Esophagus (tissue), 2 donors: ENCODE data around the gene TRAPPC3. TPM values are rescaled to one million over a fixed set of nuclear protein-coding genes. Genes with fewer than 3 reads are reported as not detected.
A peak's percentile ranks its signal among the peaks of the same experiment; 100 is the strongest.
"Not testable (repeated sequence)": the region's sequence is repeated elsewhere in the genome, so short reads cannot be mapped to it uniquely, and the experiment has no call there.

Experiments used
- H3K27ac ChIP-seq, 2 donors: one replicate each; pipeline ENCODE4 v1.5.1; 2013; ENCODE audit warnings: low read depth in 2 of 2, mild to moderate bottlenecking in 2 of 2, inconsistent platforms in 1 of 2, low read length in 1 of 2, moderate library complexity in 1 of 2
- H3K27me3 ChIP-seq, 2 donors: one replicate each; pipeline ENCODE4 v1.6.1; 2013; ENCODE audit warnings: low read length in 2 of 2, control low read depth in 1 of 2, mild to moderate bottlenecking in 1 of 2; ENCODE audit not compliant: insufficient read depth in 2 of 2, control insufficient read depth in 1 of 2
- H3K36me3 ChIP-seq, 2 donors: one replicate each; pipeline ENCODE4 v1.6.1; 2013; ENCODE audit warnings: low read length in 1 of 2; ENCODE audit not compliant: control insufficient read depth in 2 of 2, insufficient read depth in 2 of 2
- H3K4me1 ChIP-seq, 2 donors: one replicate each; pipeline ENCODE4 v1.6.1; 2013; ENCODE audit warnings: low read length in 1 of 2; ENCODE audit not compliant: control insufficient read depth in 2 of 2, insufficient read depth in 2 of 2
- H3K4me3 ChIP-seq, 2 donors: one replicate each; pipeline ENCODE4 v1.5.1; 2013; ENCODE audit warnings: low read length in 2 of 2, mild to moderate bottlenecking in 2 of 2, low read depth in 1 of 2, moderate library complexity in 1 of 2
- H3K9me3 ChIP-seq, 2 donors: one replicate each; pipeline ENCODE4 v1.6.1; 2013; ENCODE audit warnings: mild to moderate bottlenecking in 2 of 2, low read depth in 1 of 2, low read length in 1 of 2, moderate library complexity in 1 of 2; ENCODE audit not compliant: control insufficient read depth in 2 of 2, insufficient read depth in 1 of 2
- WGBS, 2 donors: extraction: QIAGEN DNeasy Blood & Tissue Kit; methylation state at CpG; one replicate each; pipeline ENCODE4 v1.1.7; 2013; 5-methylcytosine and 5-hydroxymethylcytosine counted together
- polyA plus RNA-seq, 2 donors: library from polyadenylated mRNA; stranded (reverse); fragments of 200-250 nt; gene quantifications; one replicate each; pipeline ENCODE4 v1.2.3, GENCODE V29; 2013
- donor health status: healthy with polysubstance abuse.
- donor health status: Bipolar disorder and iron deficiency.

Gene TRAPPC3
- polyA plus RNA-seq, result 10 to 100 TPM; 38.2 to 77.1 TPM

DNA sequence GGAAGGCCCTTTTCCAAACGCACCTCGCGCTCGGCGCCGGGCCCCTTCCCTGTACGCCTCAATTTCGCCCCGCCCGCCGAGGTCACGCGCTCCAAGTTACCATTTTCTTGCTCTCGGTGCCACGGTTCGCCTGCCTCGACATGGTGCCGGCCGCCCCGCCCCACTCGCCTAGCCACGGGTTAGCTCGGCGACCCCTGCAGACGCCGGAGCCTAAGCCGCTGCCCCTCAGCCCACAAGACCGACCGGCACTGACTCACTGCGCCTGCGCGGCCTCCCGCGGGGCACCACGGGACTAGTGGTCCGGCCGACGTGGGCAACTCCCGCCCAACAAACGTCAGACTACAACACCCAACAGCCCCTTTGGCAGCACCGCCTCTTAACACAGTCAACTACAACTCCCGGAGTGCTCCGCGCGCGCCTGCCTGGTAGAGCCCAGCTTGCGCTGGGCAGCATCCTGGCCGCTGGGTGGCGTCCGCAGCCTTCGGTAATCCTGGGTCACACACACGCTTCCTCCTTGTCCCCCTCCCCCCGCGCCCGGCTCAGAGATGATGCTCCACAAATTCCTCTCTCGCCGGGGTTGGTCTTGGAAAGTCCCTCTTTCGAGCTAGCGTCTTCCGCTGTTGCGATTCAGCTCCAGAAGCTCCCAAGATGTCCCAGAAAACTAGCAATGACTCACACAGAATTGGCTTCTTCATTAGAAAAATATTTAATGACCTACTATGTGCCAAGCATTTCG is at the start of gene TRAPPC3:
TSS of gene TRAPPC3 (minus strand) at position 250 of the 736 bp plus-strand sequence. CDS start at position 142, 108 bp downstream.
- Histone ChIP-seq H3K36me3 (peaks cover 0 to 2% of the 10 kb centered on the region in 2 donors), H3K27ac (peak within 1 kb of the TSS; percentile 96 to 100), H3K4me3 (peak within 1 kb of the TSS; percentile 81 to 94), H3K4me1 (peaks cover 0 to 16% of the 10 kb centered on the region in 2 donors), H3K9me3 (no peaks in the 10 kb centered on the region), H3K27me3 (no peaks in the 10 kb centered on the region)
- 0 to 1% methylated on average over 62 of the region's 62 CpGs for WGBS, 2 donors

GRCh38 chr1:36198641-36199040 is 49.4 kb upstream of the TRAPPC3 start:
- H3K36me3 ChIP-seq, result no peaks in the 10 kb centered on the region
- H3K4me3 ChIP-seq, result no peak overlapping the region
- no peak overlapping the region for H3K27ac ChIP-seq
- H3K4me1 ChIP-seq, result peaks cover 0 to 5% of the 10 kb centered on the region in 2 donors
- H3K27me3 ChIP-seq, result no peaks in the 10 kb centered on the region
- WGBS, 2 donors, result 87 to 89% methylated on average over 5 of the region's 5 CpGs
- no peaks in the 10 kb centered on the region for H3K9me3 ChIP-seq

DNA sequence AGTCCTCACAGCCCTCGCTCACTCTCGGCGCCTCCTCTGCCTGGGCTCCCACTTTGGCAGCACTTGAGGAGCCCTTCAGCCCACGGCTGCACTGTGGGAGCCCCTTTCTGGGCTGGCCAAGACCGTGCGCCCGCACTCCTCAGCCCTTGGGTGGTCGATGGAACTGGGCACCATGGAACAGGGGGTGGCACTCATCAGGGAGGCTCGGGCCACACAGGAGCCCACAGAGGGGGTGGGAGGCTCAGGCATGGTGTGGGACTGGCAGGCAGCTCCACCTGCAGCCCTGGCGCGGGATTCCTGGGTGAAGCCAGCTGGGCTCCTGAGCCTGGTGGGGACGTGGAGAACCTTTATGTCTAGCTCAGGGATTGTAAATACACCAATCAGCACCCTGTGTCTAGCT is 47.5 kb upstream of the TRAPPC3 start:
- H3K9me3 ChIP-seq, H3K4me1 ChIP-seq, H3K27ac ChIP-seq, H3K36me3 ChIP-seq, H3K4me3 ChIP-seq, H3K27me3 ChIP-seq: not testable (repeated sequence)
- 93% methylated on average over 12 of the region's 12 CpGs for WGBS, 2 donors

- H3K4me1 ChIP-seq, result no peaks in the 10 kb centered on the region
- 3 to 4% methylated on average over 9 of the region's 9 CpGs for WGBS, 2 donors
These were observed 38.7 kb upstream of the TRAPPC3 start for GRCh38 chr1:36187800-36188593.

GRCh38 chr1:36183309-36183856 is 34.1 kb upstream of the TRAPPC3 start:
- H3K4me3 ChIP-seq, result no peak overlapping the region
- no peaks in the 10 kb centered on the region for H3K9me3 ChIP-seq
- peaks cover 0 to 4% of the 10 kb centered on the region in 2 donors for H3K4me1 ChIP-seq
- H3K27me3 ChIP-seq, result no peaks in the 10 kb centered on the region
- 69 to 72% methylated on average over 2 of the region's 2 CpGs for WGBS, 2 donors
- peaks cover 17 to 23% of the 10 kb centered on the region in 2 donors for H3K36me3 ChIP-seq
- H3K27ac ChIP-seq, result peak overlapping the region in 1 of 2 donors; percentile 34

More at GRCh38 chr1:36187800-36188593, 38.7 kb upstream of the TRAPPC3 start:
- Histone ChIP-seq H3K27me3 (no peaks in the 10 kb centered on the region), H3K9me3 (no peaks in the 10 kb centered on the region), H3K27ac (peak overlapping the region; percentile 55 to 90), H3K4me3 (no peak overlapping the region), H3K36me3 (no peaks in the 10 kb centered on the region)

DNA sequence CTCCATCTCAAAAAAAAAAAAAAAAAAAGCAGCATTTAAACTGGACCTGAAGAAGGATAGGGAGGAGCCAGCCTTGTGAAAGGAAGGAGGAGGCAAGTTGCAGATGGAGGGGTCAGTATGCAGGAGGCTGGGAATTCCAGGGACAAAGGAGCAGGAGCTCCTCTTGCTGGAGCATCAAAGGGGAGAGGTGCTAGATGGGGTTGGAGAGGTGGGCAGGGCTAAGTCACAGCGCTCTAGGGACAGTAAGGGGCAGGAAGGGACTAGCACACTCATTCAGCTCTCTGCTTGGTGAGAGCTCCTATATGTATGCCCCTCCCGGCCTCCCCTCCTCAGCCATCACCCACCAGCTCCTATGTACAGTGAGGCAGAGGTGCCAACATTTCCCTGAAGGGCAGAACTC is 33.4 kb upstream of the TRAPPC3 start:
- WGBS, 2 donors, result 74% methylated on average over 2 of the region's 2 CpGs
- no peaks in the 10 kb centered on the region for H3K27me3 ChIP-seq
- H3K4me3 ChIP-seq, result no peak overlapping the region
- no peaks in the 10 kb centered on the region for H3K9me3 ChIP-seq
- H3K36me3 ChIP-seq, result peaks cover 22 to 30% of the 10 kb centered on the region in 2 donors
- peaks cover 0 to 4% of the 10 kb centered on the region in 2 donors for H3K4me1 ChIP-seq
- H3K27ac ChIP-seq, result peak overlapping the region; percentile 22 to 34

DNA sequence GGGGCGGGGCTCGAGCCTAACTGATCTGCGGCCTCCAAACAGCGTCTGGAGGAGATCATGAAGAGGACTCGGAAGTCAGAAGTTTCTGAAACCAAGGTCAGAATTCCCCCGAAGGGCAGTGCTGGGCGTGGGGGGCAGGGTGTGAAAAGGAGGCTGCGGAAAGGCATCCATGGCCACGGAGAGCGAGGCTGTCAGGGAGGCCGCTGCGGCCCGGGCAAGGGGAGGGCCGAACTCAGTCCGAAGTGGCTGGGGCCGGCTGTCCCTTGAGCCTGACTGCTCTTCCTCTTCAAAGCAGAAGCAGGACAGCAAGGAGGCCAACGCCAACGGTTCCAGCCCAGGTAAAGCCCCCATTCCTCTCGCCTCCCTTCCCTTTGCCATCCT is 29.9 kb upstream of the TRAPPC3 start:
- Histone ChIP-seq H3K4me3 (no peak overlapping the region), H3K9me3 (no peaks in the 10 kb centered on the region), H3K36me3 (peaks cover 35 to 60% of the 10 kb centered on the region in 2 donors), H3K4me1 (peaks cover 4 to 7% of the 10 kb centered on the region in 2 donors), H3K27ac (peak overlapping the region in 1 of 2 donors; percentile 1), H3K27me3 (no peaks in the 10 kb centered on the region)
- 84 to 92% methylated on average over 19 of the region's 19 CpGs for WGBS, 2 donors

GRCh38 chr1:36178471-36179219 is 29.4 kb upstream of the TRAPPC3 start:
- Histone ChIP-seq H3K36me3 (peaks cover 40 to 66% of the 10 kb centered on the region in 2 donors), H3K9me3 (no peaks in the 10 kb centered on the region), H3K4me3 (no peak overlapping the region), H3K27me3 (no peaks in the 10 kb centered on the region), H3K27ac (peak overlapping the region in 1 of 2 donors; percentile 1), H3K4me1 (peaks cover 4 to 7% of the 10 kb centered on the region in 2 donors)
- 66 to 83% methylated on average over 60 to 62 of the region's 62 CpGs for WGBS, 2 donors
